Measurements from ENCODE around the gene KISS1R. TPM values are rescaled to one million over a fixed set of nuclear protein-coding genes. Genes with fewer than 3 reads are reported as not detected.

The KISS1R gene
- total RNA-seq, 1 donor from 2014 or later = 0.41 TPM

GRCh38 chr19:964761-965694 is 47.9 kb downstream of the KISS1R start:
- FAIRE-seq = no peak
- no peak for DNase-seq (ENCODE audit: low spot score in 2 of 2)

GRCh38 chr19:966485-967088 is 49.5 kb downstream of the KISS1R start:
- no peak for DNase-seq (ENCODE audit: low spot score in 2 of 2)
- FAIRE-seq = no peak

Small RNA genes lying within 50 kb of the gene (small RNA-seq; reads per million reads assigned to genes)
- not detected for gene RNU6-9

Other genes with a start within 250 kb of the KISS1R start
- gene FSTL3, start 240.9 kb upstream of the KISS1R start, total RNA-seq = 2.0 TPM
- gene PRSS57, start 221.9 kb upstream of the KISS1R start, total RNA-seq = not detected
- 87.2 TPM for gene PALM, start 208.4 kb upstream of the KISS1R start, total RNA-seq
- 0.41 TPM for gene MISP, start 166.2 kb upstream of the KISS1R start, total RNA-seq
- 28.1 TPM for gene PTBP1, start 119.9 kb upstream of the KISS1R start, total RNA-seq
- gene PLPPR3, start 95.4 kb upstream of the KISS1R start, total RNA-seq = 119 TPM
- 0.41 TPM for gene AZU1, start 89.5 kb upstream of the KISS1R start, total RNA-seq
- gene PRTN3, start 76.3 kb upstream of the KISS1R start, total RNA-seq = 1.2 TPM
- not detected for gene ELANE, start 65.0 kb upstream of the KISS1R start, total RNA-seq
- 0.82 TPM for gene CFD, start 57.7 kb upstream of the KISS1R start, total RNA-seq
- 15.9 TPM for gene MED16, start 24.1 kb upstream of the KISS1R start, total RNA-seq
- not detected for gene RNU6-9, start 23.8 kb upstream of the KISS1R start, total RNA-seq
- 26.5 TPM for gene R3HDM4, start 4.1 kb upstream of the KISS1R start, total RNA-seq
- gene ARID3A, start 8.7 kb downstream of the KISS1R start, total RNA-seq = 2.4 TPM
- gene WDR18, start 67.0 kb downstream of the KISS1R start, total RNA-seq = 45.7 TPM
- gene GRIN3B, start 83.1 kb downstream of the KISS1R start, total RNA-seq = under 0.01 TPM
- 29.3 TPM for gene TMEM259, start 103.8 kb downstream of the KISS1R start, total RNA-seq
- not detected for gene RNU6-2, start 104.2 kb downstream of the KISS1R start, total RNA-seq
- gene CNN2, start 109.3 kb downstream of the KISS1R start, total RNA-seq = 8.2 TPM
- 2.0 TPM for gene ABCA7, start 122.8 kb downstream of the KISS1R start, total RNA-seq
- 1.2 TPM for gene ARHGAP45, start 149.8 kb downstream of the KISS1R start, total RNA-seq
- gene POLR2E, start 178.0 kb downstream of the KISS1R start, total RNA-seq = 35.5 TPM
- gene GPX4, start 186.7 kb downstream of the KISS1R start, total RNA-seq = 150 TPM

Data from frontal cortex (tissue), 4 donors.